Lower leg skin (tissue), 4 donors: ENCODE results near the gene EFS. TPM values are rescaled to one million over a fixed set of nuclear protein-coding genes. Genes with fewer than 3 reads are reported as not detected.
"Not testable (repeated sequence)": the region's sequence is repeated elsewhere in the genome, so short reads cannot be mapped to it uniquely, and the experiment has no call there.

Source experiments
- DNase-seq, 2 donors: peaks; one replicate each; pipeline ENCODE4 v3.0.0-alpha.2; 2019; ENCODE audit warnings: low spot score in 2 of 2
- H3K4me3 ChIP-seq: fragments of 200-600 bp; sonication (generic); 2 replicates; pipeline ENCODE4 v1.5.1; 2017; ENCODE audit warnings: mild to moderate bottlenecking, low read depth; ENCODE audit not compliant: poor library complexity, severe bottlenecking
- CTCF ChIP-seq, 3 donors: fragments of 450-650 bp; IDR thresholded peaks; one replicate each; pipeline ENCODE4 v1.5.1; 2016; ENCODE audit warnings: antibody characterized with exemption in 3 of 3, mild to moderate bottlenecking in 3 of 3, moderate library complexity in 2 of 3
- POLR2A ChIP-seq, 2 donors: fragments of 450-650 bp; IDR thresholded peaks; one replicate each; pipeline ENCODE4 v1.6.1; 2016 to 2017; ENCODE audit warnings: antibody characterized with exemption in 2 of 2, mild to moderate bottlenecking in 1 of 2, moderate library complexity in 1 of 2
- WGBS, 2 donors: methylation state at CpG; one replicate each; pipeline ENCODE4 v1.1.5; 2018; 5-methylcytosine and 5-hydroxymethylcytosine counted together
- intact Hi-C: fragments of 100-400 bp; cut with DNase I; formaldehyde crosslinking; loops from one replicate; pipeline ENCODE4 v1.15.0; 2023; ENCODE audit warnings: low total_unique reads
- total RNA-seq, 4 donors: library from RNA; depleted of rRNA; stranded (reverse); fragments of >200 nt; gene quantifications; one replicate each; pipeline ENCODE4 v1.1.0, GENCODE V29; 2016

The EFS gene
- total RNA-seq, 4 donors from 2014 or later, result 38.7 to 73.2 (median 53.5) TPM

DNA sequence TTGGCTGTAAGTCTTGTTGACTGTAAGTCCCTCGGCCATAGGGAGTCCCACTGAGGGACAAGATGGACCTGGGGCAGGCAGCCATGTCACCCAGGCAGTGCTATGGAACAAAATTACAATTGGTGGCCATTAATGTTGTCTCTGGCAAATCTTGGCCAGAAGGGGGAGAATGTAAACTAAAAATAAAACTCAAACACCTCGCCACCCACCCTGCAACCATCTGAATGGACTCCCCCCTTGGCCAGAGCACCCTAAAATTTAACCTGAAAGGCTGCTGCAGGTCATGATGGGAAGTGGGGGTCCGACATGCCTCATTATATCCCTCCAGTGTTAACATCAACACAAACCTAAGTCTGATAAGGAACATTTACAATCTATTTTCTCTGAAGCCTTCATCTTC lies 20.5 kb downstream of the EFS start:
- DNase-seq, result peak in 1 of 2 donors; percentile 58
- intact Hi-C loops, result loop anchor here (10.0 kb wide), 1 partner anchor 100 kb away; no protein-coding TSS in a partner anchor
- TF ChIP-seq POLR2A (IDR thresholded peaks at IDR 0.05) (no peak), CTCF (IDR thresholded peaks at IDR 0.05) (no peak)
- WGBS, 2 donors, result 58 to 60% methylated on average over 3 of the region's 3 CpGs
- H3K4me3 ChIP-seq, result no peak overlapping the region

DNA sequence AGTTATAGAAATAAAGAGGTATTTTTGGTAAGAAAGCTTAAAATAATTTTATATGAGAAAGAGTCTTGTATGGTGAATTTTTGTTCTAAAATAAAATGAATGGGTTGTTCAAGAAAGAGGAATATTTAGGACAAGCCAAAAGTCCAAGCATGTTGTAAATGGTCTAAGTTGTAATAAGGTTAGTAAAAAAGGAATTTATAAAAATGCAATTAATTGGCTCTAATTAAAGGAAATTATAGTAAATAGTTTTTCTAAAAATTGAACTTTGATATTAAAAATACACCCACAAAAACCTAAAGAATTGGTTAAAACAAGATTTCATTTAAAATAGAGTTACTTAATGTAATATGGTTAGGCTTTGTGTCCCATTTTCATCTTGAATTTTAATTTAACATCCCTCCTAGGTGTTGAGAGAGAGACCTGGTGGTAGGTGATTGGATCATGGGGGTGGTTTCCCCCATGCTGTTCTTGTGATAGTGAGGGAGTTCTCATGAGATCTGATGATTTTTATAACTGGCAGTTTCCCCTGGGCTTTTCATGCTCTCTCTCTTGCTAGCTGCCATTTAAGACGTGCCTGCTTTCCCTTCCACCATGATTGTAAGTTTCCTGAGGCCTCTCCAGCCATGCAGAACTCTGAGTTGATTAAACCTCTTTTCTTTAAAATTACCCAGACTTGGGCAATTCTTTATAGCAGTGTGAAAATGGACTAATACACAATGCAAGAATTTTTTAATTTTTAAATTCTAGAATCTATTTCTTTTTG lies 25.3 kb downstream of the EFS start:
- TF ChIP-seq POLR2A (IDR thresholded peaks at IDR 0.05), result no peak
- no peak for TF ChIP-seq CTCF (IDR thresholded peaks at IDR 0.05)
- WGBS, 2 donors, result 77 to 90% methylated on average over 1 of the region's 1 CpG
- no peak for DNase-seq
- intact Hi-C loops, result loop anchor here (10.0 kb wide), 1 partner anchor 105 kb away; no protein-coding TSS in a partner anchor
- H3K4me3 ChIP-seq, result no peak overlapping the region

- TF ChIP-seq CTCF (IDR thresholded peaks at IDR 0.05) (no peak), POLR2A (IDR thresholded peaks at IDR 0.05) (no peak)
- intact Hi-C loops, result no loop called here
- WGBS, 2 donors, result 86 to 89% methylated on average over 5 of the region's 5 CpGs
- H3K4me3 ChIP-seq, result no peak overlapping the region
- DNase-seq, result no peak
Observed at GRCh38 chr14:23335623-23336022, 29.3 kb downstream of the EFS start.

- TF ChIP-seq POLR2A (IDR thresholded peaks at IDR 0.05) (no peak), CTCF (IDR thresholded peaks at IDR 0.05) (peak in 1 of 3 donors; percentile 70)
- WGBS, 2 donors, result 38 to 43% methylated on average over 4 of the region's 4 CpGs
- intact Hi-C loops, result loop anchor here (5.0 to 10.0 kb wide), 2 partner anchors 54 to 147 kb away; no protein-coding TSS in a partner anchor
- DNase-seq, result peak; percentile 65 to 91
- H3K4me3 ChIP-seq, result no peak overlapping the region
Observed at GRCh38 chr14:23327947-23328744, 36.8 kb downstream of the EFS start.

GRCh38 chr14:23326491-23327332 lies 38.3 kb downstream of the EFS start:
- intact Hi-C loops, result loop anchor here (5.0 to 10.0 kb wide), 2 partner anchors 56 to 148 kb away; no protein-coding TSS in a partner anchor
- WGBS, 2 donors, result 74 to 76% methylated on average over 13 of the region's 13 CpGs
- H3K4me3 ChIP-seq, result no peak overlapping the region
- peak in 1 of 2 donors; percentile 53 for DNase-seq
- TF ChIP-seq POLR2A (IDR thresholded peaks at IDR 0.05), result no peak
- TF ChIP-seq CTCF (IDR thresholded peaks at IDR 0.05), result no peak

- intact Hi-C loops, result loop anchor here (5.0 to 10.0 kb wide), 2 partner anchors 57 to 149 kb away; no protein-coding TSS in a partner anchor
- not testable (repeated sequence) for DNase-seq, H3K4me3 ChIP-seq
- 90 to 91% methylated on average over 5 of the region's 5 CpGs for WGBS, 2 donors
Observed at GRCh38 chr14:23325746-23326145, 39.2 kb downstream of the EFS start.
